Measurements from ENCODE around the gene DDX41.

The DDX41 gene

DNA sequence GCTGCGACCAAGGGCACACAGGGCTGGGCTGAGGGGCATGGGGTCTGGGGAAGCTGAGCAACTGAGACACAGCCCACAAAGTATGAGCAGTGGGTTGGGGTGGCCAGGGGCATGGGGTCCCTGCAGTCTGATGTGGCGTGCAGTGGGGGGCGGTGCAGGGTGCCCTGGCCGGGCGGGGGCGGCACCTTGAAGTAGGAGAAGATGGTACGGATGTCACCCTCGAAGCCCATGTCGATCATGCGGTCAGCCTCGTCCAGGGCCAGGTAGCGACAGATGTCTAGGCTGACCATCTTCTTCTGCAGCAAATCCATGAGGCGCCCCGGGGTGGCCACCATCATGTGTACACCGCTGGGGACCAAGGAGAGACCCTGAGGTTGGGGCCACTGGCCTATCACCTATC lies 3.3 kb downstream of the DDX41 start:
- DNase-seq (ENCODE audit: low read depth in 2 of 3, low spot score in 1 of 3), result no peak

DNA sequence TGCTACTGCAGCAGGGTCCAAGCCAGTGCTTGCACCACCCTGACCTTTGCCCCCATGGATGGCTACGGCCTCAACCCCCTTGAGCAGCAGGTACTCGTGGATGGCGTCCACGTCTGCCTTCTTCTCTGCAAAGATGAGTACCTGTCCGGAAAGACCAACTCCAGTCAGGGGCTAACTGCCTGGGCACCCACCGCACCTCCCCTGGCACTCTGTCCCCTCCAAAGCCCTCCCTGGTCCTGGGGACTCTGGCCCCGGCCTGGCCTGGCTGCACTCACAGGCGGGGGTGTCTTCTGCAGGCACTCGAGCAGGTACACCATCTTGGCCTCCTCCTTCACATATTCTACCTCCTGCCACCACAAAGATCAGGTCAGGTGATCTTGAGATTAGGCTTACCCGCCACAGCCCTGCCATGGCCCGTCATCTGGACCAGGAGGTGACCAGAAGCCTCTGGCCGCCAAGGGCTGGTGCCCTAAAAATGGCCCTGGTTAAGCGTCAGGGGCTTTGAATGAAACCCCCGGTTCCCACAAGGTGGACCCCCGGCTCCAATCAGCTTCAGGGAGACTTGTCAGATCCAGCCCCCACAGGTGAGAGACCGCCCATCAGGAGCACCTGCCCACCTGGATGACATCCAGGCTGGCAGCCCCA lies 3.9 kb downstream of the DDX41 start:
- no peak for DNase-seq (ENCODE audit: low read depth in 2 of 3, low spot score in 1 of 3)

DNA sequence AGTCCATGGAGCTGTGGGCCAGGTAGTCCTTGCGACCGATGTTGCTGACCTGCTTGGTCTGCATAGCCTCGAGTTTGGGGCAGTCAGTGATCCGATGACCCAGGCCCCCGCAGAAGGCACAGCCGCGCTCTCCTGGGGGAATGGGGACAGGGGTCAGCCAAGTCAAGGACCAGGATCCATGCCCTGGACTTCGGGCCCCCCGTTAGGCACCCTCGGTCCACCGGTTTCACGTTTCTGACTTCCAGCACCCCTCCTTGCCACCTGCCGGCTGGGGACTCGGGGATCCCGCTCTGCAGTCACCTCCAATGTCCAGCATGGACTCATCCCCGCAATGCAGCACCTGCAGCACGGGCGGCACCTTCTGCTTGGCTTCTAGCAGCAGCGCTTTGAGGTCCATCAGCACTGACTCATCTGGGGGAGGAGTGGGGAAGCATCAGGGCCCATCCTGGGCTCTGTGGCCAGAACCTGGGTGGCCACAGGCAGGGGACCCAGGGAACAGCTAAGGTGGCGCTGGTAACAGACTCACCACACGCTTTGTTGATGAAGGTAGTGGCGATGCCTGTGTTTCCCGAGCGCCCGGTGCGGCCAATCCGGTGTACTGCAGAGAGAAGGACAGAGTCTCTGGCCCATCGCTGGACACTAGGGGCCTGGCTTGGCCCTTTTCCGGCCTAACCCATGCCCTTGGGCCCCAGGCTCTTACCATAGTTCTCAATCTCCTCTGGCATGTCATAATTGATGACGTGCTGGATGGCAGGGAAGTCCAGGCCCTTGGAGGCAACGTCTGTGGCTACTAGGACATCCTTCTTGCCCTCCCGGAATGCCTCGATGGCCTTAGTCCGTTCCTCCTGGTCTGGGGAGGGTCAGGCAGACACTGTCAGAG lies 4.7 kb downstream of the DDX41 start:
- no peak for DNase-seq (ENCODE audit: low read depth in 2 of 3, low spot score in 1 of 3)

DNA sequence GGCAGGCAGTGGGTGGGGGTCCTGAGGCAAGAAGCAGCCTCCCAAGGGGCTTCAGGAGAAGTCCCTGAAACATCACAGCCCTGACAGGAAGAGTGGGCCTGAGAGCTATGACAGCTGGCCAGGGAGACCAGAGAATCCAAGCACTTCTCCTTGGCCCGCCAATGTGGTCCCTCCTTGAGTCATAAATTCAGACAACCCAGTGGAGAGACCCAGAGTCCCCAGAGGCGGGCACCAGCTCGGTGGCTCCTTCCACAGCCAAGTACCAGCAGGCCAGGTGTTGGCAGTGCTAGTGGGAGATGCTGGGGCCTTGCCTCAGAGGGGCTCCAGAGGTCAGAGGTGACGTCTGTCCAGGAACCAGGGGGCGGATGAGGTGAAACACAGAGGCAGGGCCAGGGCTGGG lies 5.6 kb downstream of the DDX41 start:
- DNase-seq (ENCODE audit: low read depth in 2 of 3, low spot score in 1 of 3), result no peak

DNA sequence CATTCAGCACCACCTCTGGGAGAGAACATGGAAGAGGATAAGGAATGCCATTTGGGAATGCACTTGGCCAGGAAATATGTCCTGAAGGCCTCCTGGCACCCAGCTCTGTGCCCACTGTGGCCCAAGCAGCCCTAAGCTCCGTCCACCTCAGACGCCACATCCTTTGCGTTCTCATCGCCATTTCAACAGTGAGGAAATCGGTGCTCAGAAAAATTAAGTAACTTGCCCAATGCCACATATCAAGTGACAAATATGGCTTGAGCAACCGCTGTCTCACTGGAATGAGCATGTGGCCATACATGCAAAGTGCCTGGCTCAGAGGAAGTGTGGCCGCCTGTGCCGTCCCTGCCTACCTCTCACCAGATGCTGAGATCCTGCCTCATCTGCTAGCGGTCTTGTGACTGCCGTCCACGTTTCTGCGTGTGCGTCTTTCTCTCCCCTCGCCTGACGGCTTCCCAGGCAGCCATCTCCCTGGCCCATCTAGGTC lies 6.2 kb downstream of the DDX41 start:
- no peak for DNase-seq (ENCODE audit: low read depth in 2 of 3, low spot score in 1 of 3)

DNA sequence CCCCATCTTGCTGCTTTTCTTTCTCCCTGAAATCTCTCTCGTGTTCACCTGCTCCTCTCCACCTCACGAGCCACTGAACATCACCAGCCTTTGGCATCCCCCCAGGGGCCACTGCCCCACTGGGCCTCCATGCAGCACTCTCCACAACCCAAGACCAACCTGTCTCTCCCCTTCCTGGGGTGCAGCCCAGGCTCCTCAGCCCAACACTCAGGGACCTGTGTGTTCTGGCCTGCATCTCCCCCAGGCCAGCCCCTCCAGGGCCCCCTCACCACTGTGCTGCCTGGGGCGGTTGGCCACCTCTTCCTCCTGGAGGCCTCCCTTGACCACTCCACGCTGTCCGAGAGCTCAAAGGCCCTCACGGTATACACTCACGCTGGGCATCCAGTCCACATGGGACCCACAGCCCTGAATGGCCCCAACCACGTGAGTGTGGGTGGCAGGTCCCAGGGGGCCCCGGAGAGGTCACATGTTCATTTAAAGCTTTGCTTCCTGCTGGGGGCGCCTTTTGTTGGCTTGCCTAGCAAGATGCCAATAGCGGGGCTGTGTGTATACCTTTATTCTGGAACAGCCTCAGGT lies 6.7 kb downstream of the DDX41 start:
- DNase-seq (ENCODE audit: low read depth in 2 of 3, low spot score in 1 of 3), result no peak

DNA sequence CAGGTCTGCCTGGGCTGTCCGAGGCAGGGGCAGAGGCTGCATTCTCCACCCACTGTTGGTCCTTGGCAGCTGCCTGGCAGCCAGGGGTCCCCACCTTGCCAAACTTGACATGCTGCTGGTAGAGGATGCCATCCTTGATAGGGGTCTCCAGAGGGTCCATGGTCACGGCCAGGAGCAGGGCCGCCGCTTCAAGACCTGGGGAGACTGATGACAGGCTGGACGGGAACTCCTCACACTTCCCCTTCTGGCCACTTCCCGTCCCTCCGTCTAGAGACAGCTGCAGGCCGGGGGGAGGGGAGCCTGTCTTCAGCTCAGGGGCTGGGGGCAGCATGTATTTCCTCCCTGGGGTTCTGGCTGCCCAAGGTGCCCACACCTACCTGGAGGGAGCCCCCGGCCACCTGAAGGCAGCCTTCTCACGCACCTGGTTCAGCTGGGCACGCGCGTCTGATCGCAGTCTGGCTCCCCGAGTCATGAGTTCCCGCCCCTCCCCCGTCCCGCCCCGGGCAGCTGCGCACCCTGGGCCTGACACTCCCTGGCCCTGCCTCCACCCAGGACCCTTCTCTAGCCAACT lies 7.3 kb downstream of the DDX41 start, which contains the start of gene DOK3:
TSS of gene DOK3 (minus strand) at position 446 of the 571 bp plus-strand sequence. CDS start at position 160, 286 bp downstream.
- no peak for DNase-seq (ENCODE audit: low read depth in 2 of 3, low spot score in 1 of 3)

DNA sequence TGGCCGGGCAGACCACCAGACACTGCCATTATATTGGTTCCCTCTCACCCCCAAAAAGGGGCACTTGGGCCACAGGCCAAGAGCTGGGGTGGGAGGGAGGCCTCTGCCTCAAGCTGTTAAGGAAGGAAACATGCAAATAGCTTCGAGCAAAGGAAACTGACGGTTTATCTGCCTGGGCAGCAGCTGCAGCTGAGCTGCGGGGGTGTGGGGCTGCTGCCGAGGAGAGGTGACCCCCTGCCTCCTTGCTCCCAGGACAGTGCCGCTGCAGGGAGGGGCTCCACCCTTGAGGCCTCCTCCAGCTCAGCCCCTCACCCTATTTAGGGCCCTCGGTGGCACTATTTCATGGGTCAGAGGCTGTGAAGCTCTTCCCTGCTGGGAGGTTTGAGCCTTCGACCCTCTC lies 7.9 kb downstream of the DDX41 start:
- no peak for DNase-seq (ENCODE audit: low read depth in 2 of 3, low spot score in 1 of 3)

DNA sequence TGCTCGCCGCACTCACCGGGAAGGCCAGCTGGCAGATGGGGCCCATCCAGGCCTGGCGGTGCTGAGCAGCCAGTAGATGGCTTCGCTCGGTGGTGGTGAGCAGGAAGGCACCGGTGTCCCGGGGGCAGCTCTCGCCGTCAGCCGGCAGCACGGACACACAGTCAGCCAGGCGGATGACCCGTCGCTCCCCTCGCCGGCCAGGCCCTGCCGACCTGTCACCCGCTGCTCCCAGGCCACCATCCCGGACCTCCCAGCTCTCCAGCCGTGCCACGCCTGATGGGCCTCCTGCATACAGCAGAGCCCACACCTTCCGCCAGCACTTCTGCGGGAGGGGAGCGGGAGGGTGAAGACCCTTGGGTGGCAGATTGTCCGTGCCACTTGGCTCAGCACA lies 8.5 kb downstream of the DDX41 start:
- no peak for DNase-seq (ENCODE audit: low read depth in 2 of 3, low spot score in 1 of 3)

DNA sequence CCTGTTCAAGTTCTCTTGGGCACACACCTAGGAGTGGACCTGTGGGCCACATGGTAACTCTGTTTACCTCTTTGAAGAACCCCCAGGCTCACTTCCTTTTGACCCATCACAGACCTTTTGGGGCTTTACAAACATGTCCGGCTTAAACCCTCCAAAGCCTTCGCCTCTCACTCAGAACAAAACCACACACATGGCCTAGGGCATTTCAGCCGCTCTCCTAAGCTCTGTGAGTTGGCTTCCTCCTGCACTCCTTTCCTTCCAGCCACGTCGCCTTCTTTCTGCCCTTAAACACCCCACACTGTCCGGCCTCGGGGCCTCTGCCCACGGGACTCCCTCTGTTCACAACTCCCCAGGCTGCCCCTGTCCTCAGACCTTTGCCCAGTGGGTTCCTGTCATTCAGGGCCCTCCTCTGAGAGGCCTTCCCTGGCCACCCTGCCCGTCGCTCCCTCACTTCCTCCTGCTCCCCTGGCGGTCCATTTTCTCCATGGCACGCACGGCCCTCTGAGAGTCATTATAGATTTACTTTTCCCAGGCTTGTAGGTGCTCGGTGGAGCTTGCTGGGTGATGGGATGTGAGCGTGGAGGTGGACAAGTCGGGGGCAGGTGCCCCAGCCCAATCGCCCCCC lies 9.1 kb downstream of the DDX41 start:
- no peak for DNase-seq (ENCODE audit: low read depth in 2 of 3, low spot score in 1 of 3)

DNA sequence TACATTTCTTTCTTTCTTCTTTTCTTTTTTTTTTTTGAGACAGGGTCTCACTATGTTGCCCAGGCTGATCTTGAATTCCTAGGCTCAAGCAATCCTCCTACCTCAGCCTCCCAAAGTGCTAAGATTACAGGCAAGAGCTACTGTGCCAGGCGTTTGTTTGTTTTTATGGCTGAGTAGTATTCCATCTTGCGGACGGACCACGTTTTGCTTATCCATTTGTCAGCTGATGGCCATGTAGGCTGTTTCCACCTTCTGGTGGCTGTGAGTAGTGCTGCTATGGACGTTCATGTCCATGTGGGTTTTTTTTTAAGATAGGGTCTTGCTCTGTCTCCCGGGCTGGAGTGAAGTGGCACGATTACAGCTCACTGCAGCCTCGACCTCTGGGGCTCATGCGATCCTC lies 9.6 kb downstream of the DDX41 start:
- DNase-seq (ENCODE audit: low read depth in 2 of 3, low spot score in 1 of 3), result no peak

DNA sequence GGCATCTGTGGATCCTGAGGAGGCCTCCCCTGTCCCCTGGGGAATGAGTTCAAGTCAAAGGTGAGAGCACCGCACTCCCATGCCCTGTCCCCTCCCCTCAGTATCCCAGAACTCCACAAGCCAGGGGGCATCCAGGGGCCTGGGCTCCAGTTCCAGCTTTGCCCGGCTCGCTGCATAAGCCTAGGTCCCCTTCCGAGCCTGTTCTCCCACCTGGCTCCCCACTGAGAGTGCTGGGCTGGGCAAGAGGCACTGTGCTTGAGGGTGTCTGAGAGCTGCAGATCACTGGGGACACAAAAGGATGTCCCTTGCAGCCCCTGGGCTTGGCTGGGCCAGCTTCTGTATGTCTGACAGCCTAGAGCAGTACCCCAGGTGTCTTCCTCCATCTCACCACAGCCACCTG lies 11.7 kb downstream of the DDX41 start:
- no peak for DNase-seq (ENCODE audit: low read depth in 2 of 3, low spot score in 1 of 3)

DNA sequence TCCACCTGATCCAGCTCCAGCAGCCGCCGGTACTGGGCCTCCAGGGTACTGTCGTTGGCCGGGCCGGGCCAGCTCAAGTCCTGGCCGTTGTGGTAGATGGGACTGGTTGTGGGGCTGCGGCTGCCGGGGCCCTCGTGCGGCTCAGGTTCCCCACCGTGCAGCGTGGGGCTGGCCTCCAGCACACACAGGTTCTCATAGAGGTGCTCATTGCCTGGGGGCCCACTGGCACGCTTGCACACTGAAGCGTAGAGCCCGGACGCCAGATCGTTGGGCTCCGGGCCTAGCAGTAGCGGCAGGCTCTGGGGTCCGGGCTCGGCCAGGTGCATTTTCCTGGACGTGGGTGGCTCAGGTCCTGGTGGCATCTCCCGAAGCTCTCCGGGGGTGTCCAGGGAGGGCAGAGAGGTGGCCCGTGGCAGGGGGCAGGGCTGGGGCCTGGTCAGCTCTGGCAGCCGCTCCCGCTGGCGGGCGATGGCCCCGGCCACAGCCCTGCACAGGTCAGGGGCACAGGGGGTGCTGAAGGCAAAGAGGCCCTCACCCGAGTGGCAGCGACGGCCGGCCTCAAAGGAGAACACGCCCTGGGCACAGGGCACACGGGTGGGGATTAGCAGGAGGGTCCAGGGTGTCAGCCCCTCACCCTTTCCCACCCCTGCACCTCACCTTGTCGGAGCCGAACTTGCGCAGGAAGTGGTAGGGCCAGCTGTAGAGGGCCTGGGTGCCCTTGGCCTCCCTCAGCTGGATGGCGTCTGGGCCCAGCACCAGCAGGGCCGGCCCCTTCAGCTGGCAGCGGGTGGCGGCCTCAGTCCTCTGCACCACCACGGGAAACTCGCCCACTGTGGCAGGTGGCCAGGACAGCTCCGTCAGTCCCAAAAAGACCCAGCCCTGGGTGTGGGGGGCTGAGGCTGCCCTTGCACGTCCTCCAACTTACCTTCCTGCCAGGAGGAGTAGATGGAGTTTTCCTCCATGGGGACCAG lies 12.4 kb downstream of the DDX41 start:
- DNase-seq (ENCODE audit: low read depth in 2 of 3, low spot score in 1 of 3), result no peak

DNA sequence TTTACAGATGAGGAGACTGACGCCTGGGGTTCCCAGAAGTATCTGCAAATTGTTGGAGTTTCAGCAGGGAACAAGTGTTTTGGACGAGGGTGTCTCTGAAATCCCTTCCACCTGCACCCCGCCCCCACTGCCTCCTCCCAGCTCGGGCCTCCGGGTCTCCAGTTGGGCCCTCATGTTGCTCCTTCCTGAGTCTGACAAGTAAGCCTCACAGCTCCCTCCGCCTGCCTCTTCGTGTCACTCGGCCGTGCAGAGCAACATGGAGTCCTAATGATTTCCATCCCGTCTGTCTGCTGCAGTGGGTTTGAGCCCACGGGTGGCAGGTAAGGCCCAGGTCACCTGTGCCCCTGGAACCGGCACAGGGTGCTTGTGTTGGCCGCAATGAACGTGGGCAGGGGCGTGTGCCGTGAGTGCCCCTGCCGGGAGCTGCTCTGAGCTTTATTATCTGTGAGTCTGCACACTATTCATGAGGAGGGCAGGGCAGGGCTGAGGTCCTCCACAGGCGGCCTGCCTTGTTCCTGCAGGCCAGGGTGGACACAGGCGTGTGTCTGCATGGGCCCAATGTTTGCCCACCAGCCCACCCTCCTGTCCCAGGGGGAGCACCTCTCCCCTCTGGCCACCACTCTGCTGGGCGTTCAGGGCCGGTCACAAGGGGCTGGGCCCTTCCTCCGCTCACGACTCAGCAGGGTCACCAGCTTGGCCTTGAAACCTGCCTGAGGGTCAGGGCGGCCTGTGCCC lies 13.2 kb downstream of the DDX41 start:
- DNase-seq (ENCODE audit: low read depth in 2 of 3, low spot score in 1 of 3), result no peak

DNA sequence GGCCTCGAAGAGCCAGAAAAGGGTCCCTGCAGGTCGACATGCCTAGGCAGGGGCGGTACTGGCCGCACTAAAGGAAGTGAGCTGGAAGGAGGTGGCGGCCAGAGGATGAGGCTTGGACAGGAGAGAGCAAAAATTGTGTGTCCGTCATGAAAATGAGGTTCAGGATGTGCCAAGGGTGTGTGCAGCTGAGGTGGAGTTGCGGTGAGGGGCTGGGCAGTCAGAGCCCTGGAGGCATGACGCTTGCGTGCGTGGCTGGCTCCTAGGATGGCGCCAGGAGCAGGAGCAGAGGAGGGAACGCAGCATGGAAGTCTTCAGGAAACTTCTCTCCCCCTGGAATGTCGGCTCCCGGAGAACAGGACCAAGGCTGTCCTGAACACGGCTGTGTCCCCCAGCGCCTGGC lies 13.9 kb downstream of the DDX41 start:
- no peak for DNase-seq (ENCODE audit: low read depth in 2 of 3, low spot score in 1 of 3)

DNA sequence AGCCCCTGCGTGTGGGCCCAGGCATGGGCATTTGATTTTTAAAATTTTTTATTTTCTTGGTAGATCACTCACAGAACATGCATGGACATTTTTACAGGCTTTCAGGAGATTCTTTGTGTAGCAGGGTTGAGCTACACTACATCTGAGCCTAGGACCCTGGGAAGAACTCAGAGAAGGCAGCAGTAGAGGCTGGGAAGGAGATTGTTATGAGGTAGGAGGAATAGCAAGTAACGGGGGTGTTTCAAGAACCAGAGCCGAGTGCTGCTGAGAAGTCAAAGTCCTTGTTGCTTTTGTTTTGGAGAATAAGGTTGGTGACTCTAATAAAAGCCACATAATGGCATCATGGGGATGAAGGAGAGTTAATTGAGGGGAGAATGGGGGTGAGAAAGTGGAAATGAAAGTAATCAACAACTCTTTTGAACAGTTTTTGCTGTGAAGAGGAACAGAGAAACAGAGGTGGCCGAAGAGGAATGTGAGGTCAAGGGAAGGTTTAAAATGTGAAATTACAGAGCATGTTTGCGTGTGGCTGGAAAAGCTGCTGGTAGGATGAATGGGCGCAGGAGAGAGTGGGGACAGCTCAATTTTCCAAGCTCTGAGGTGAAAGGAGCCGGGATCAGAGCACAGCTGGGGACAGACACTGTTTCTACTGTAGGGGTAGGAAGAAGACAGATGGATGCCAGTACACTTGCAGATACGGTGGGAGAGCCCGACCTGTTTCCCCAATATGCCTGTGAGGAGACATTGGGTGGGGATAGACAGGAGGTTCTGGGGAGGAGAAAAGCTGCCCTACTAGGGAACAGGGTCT lies 14.7 kb downstream of the DDX41 start:
- DNase-seq (ENCODE audit: low read depth in 2 of 3, low spot score in 1 of 3), result no peak

DNA sequence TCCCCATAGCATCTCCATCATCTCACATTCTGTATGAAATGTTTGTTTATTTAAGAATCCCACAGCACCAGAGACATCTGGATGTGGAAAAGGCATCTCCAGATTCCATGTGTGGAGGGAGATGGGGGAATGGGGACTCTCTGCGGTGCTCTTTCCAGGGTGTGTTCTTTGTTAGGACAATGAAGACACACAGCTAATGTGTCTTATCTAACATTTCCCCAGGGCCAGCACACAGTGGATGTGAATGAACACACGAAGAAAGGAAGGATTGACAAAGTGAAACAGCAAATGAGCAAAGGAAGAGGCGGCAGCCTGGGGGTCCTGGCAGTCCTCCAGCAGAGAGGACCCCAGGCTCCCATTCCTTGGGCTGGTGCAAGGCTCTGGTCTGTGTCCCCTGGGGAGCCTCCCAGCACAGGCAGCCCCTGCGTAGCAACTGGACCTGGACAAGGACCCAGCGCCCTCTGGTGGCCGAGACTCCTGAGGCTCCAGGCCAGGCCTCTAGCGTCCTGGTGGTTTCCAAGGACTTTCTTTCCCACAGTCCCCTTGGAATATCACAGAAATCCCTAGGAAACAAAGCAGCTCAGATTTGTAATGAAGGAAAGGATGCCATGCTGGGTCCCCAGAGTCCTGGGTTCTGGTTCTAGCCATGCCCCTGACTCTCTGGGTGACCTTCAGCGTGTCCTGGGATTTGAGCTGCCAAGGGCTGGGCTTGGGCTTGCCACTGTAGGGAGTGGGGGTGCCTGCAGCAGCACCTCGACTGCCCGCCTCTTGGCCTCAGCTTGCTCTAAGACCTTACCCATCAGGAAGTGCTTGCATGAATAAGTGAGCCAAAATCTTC lies 15.9 kb downstream of the DDX41 start:
- DNase-seq (ENCODE audit: low read depth in 2 of 3, low spot score in 1 of 3), result peak; percentile 67 to 87 (median 85)

DNA sequence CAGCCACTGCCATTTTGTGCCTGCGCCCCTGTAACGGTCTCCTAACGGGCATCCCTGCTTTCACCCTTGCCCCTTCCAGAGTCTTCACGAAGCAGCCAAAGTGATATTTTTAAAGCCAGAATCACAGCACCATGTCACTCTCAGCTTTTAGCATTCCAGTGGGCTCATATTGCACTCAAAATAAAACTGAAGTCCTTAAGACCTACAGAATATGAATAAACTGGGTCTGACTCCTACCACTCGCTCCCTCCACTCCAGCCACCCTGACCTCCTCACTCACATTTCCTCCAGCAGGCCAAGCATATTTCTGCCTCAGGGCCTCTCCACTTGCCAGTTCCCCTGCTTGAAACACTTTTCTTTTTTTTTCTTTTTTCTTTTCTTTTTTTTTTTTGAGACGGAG lies 16.9 kb downstream of the DDX41 start:
- no peak for DNase-seq (ENCODE audit: low read depth in 2 of 3, low spot score in 1 of 3)

All from stimulated activated CD4-positive, alpha-beta T cell treated with anti-CD3 and anti-CD28 coated beads, Interleukin-12 subunit alpha, Interleukin-12 subunit beta, amount 100 ng/mL, for 48 hours (primary cell).